Spleen (tissue), 7 donors: Measurements from ENCODE around the gene DNAJC18.

ENCODE experiments used
- POLR2A ChIP-seq, 3 donors: fragments of 450-650 bp; IDR thresholded peaks; one replicate each; pipeline ENCODE4 v1.5.1; 2017; ENCODE audit warnings: antibody characterized with exemption in 3 of 3, mild to moderate bottlenecking in 1 of 3
- TF ChIP-seq, protein P1 (sequence below), 11 experiments: fragments of 200-600 bp in 7 of 11; fragments of 450-650 bp in 4 of 11; sonication (generic) in 4 of 11; IDR thresholded peaks in 8 of 11; conservative IDR thresholded peaks in 3 of 11; 1 replicate in 7 of 11; 2 replicates in 4 of 11; pipeline versions ENCODE4 v1.4.0 to v1.8.0; 2016 to 2021; ENCODE audit warnings: antibody characterized with exemption in 11 of 11, inconsistent platforms in 4 of 11, mild to moderate bottlenecking in 1 of 11
- donor health status: DM: no; HTN: no; CAD: no; lungs with moderate emphysema.
- donor health status: DM: no; HTN: no; CAD: no.
- donor health status: DM: no; HTN: no; CAD: no.

DNA sequence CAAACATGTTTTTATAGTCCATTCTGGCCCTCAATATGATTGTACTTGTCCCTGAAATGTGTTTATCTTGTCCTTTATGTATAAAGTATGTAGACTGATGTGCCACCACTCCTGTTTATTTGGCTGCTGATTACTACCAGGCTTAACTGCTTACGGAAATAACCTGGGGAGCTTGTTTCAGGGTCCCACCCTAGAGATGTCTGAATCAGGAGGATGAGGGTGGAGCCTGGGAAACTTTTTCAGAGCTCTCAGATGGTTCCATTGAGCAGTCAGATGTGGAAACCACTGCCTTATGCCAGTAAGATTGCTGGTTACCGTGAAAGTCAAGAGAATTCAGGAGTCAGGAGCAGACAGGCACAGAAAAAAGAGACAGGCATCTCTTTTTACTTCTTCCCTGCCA lies 75.4 kb downstream of the DNAJC18 start:
- TF ChIP-seq, protein P1, sequence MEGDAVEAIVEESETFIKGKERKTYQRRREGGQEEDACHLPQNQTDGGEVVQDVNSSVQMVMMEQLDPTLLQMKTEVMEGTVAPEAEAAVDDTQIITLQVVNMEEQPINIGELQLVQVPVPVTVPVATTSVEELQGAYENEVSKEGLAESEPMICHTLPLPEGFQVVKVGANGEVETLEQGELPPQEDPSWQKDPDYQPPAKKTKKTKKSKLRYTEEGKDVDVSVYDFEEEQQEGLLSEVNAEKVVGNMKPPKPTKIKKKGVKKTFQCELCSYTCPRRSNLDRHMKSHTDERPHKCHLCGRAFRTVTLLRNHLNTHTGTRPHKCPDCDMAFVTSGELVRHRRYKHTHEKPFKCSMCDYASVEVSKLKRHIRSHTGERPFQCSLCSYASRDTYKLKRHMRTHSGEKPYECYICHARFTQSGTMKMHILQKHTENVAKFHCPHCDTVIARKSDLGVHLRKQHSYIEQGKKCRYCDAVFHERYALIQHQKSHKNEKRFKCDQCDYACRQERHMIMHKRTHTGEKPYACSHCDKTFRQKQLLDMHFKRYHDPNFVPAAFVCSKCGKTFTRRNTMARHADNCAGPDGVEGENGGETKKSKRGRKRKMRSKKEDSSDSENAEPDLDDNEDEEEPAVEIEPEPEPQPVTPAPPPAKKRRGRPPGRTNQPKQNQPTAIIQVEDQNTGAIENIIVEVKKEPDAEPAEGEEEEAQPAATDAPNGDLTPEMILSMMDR (IDR thresholded peaks at IDR 0.05 in 8 of 11, conservative IDR thresholded peaks at IDR 0.05 in 3 of 11): no peak
- no peak for TF ChIP-seq POLR2A (IDR thresholded peaks at IDR 0.05)
